Transverse colon (tissue), 4 donors: ENCODE measurements around the gene EEF1AKMT4.

Experiments used
- POLR2AphosphoS5 ChIP-seq, 3 donors: sonication (generic); formaldehyde crosslinking; IDR thresholded peaks; one replicate each; pipeline ENCODE4 v1.6.1; 2016; ENCODE audit warnings: antibody characterized with exemption in 3 of 3
- TF ChIP-seq, protein P1 (sequence below), 5 experiments: fragments of 200-600 bp in 3 of 5; fragments of 450-650 bp in 2 of 5; sonication (generic) in 3 of 5; IDR thresholded peaks; 1 replicate in 2 of 5; 2 replicates in 3 of 5; pipeline ENCODE4 v1.5.1; 2016 to 2017; ENCODE audit warnings: antibody characterized with exemption in 5 of 5, inconsistent platforms in 3 of 5, mild to moderate bottlenecking in 2 of 5, moderate library complexity in 1 of 5

DNA sequence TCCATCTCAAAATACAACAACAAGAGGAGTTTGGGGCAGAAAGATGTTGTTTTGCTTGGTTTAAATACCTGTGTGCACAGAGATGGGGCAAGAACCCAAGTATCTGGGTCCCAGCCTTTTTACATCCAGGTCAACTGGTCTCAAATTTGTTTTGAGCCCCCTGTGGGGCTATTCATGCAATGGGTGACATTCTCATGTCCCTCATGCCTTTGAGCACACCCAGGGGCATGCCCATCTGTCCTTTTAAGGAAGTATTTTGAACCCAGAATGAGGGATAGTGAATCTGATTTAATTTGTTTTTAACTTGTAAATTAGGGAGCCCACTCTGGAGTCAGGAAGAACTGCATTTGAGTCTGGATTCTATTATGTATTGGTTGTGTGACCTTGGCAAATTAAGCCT, 48.6 kb upstream of the EEF1AKMT4 start:
- no peak for TF ChIP-seq POLR2AphosphoS5 (IDR thresholded peaks at IDR 0.05)
- TF ChIP-seq, protein P1, sequence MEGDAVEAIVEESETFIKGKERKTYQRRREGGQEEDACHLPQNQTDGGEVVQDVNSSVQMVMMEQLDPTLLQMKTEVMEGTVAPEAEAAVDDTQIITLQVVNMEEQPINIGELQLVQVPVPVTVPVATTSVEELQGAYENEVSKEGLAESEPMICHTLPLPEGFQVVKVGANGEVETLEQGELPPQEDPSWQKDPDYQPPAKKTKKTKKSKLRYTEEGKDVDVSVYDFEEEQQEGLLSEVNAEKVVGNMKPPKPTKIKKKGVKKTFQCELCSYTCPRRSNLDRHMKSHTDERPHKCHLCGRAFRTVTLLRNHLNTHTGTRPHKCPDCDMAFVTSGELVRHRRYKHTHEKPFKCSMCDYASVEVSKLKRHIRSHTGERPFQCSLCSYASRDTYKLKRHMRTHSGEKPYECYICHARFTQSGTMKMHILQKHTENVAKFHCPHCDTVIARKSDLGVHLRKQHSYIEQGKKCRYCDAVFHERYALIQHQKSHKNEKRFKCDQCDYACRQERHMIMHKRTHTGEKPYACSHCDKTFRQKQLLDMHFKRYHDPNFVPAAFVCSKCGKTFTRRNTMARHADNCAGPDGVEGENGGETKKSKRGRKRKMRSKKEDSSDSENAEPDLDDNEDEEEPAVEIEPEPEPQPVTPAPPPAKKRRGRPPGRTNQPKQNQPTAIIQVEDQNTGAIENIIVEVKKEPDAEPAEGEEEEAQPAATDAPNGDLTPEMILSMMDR (IDR thresholded peaks at IDR 0.05), result no peak
